Measurements from ENCODE around the gene CFL1.

CFL1 gene

GRCh38 chr11:65887723-65888162 lies 29.8 kb upstream of the CFL1 start:
- DNase-seq: no peak

- no peak for DNase-seq
Measured at GRCh38 chr11:65886826-65887722, 29.1 kb upstream of the CFL1 start.

- DNase-seq: no peak
Measured at GRCh38 chr11:65885808-65886536, 28.0 kb upstream of the CFL1 start.

GRCh38 chr11:65885231-65885630 lies 27.3 kb upstream of the CFL1 start:
- DNase-seq: no peak

- DNase-seq: peak; percentile 38
Measured at GRCh38 chr11:65884716-65885092, 26.7 kb upstream of the CFL1 start.

GRCh38 chr11:65883786-65884715 lies 26.1 kb upstream of the CFL1 start:
- DNase-seq: no peak

- DNase-seq: no peak
Measured at GRCh38 chr11:65883058-65883761, 25.2 kb upstream of the CFL1 start.

- DNase-seq: no peak
Measured at GRCh38 chr11:65882120-65883057, 24.4 kb upstream of the CFL1 start.

- DNase-seq: no peak
Measured at GRCh38 chr11:65880844-65881421, 23.0 kb upstream of the CFL1 start.

GRCh38 chr11:65880027-65880426 lies 22.0 kb upstream of the CFL1 start:
- DNase-seq: no peak

GRCh38 chr11:65879617-65880016 lies 21.6 kb upstream of the CFL1 start, which contains the start of gene CTSW:
Gene CTSW (plus strand): TSS chr11:65879837. CDS start chr11:65879855, 18 bp downstream.
- DNase-seq: no peak

GRCh38 chr11:65873318-65874156 lies 15.6 kb upstream of the CFL1 start:
- peak; percentile 66 for DNase-seq

- no peak for DNase-seq
Measured at GRCh38 chr11:65872586-65873317, 14.8 kb upstream of the CFL1 start, which contains the start of gene EFEMP2. Gene EFEMP2 (minus strand): TSS chr11:65872800. CDS start chr11:65872354, 446 bp downstream.

GRCh38 chr11:65871811-65872548 lies 14.0 kb upstream of the CFL1 start:
- no peak for DNase-seq

- no peak for DNase-seq
Measured at GRCh38 chr11:65870706-65871681, 13.0 kb upstream of the CFL1 start.

- DNase-seq: no peak
Measured at GRCh38 chr11:65870307-65870658, 12.3 kb upstream of the CFL1 start.
